HUES48 (cell line): ENCODE data around the gene UBE2D2.
A peak's percentile ranks its signal among the peaks of the same experiment; 100 is the strongest.

Experiments
- H3K27ac ChIP-seq: one replicate; pipeline ENCODE4 v1.7.0; 2013; ENCODE audit warnings: low read depth, low read length, inconsistent platforms
- H3K27me3 ChIP-seq: 2 replicates; pipeline ENCODE4 v1.6.1; 2013; ENCODE audit warnings: mild to moderate bottlenecking, low read length; ENCODE audit not compliant: control insufficient read depth, insufficient read depth
- H3K36me3 ChIP-seq: 2 replicates; pipeline ENCODE4 v1.6.1; 2013; ENCODE audit warnings: low read length; ENCODE audit not compliant: control insufficient read depth, insufficient read depth
- H3K4me1 ChIP-seq: 2 replicates; pipeline ENCODE4 v1.6.1; 2013; ENCODE audit warnings: mild to moderate bottlenecking, low read length; ENCODE audit not compliant: control insufficient read depth, insufficient read depth
- H3K4me3 ChIP-seq: 2 replicates; pipeline ENCODE4 v1.5.1; 2013; ENCODE audit warnings: mild to moderate bottlenecking, low read depth, low read length
- H3K9ac ChIP-seq: 2 replicates; pipeline ENCODE4 v1.6.1; 2013; ENCODE audit warnings: mild to moderate bottlenecking, low read depth, low read length, moderate library complexity
- H3K9me3 ChIP-seq: 2 replicates; pipeline ENCODE4 v1.6.1; 2013; ENCODE audit warnings: low read length; ENCODE audit not compliant: control insufficient read depth, insufficient read depth

Gene UBE2D2

GRCh38 chr5:139658928-139659667 lies 98.0 kb downstream of the UBE2D2 start:
- Histone ChIP-seq H3K9me3 (no peaks in the 10 kb centered on the region), H3K4me1 (peaks cover 59% of the 10 kb centered on the region), H3K27me3 (no peaks in the 10 kb centered on the region), H3K4me3 (no peak overlapping the region), H3K27ac (peak overlapping the region; percentile 55), H3K36me3 (no peaks in the 10 kb centered on the region), H3K9ac (no peak overlapping the region)

GRCh38 chr5:139659695-139660101 lies 98.6 kb downstream of the UBE2D2 start:
- no peaks in the 10 kb centered on the region for H3K9me3 ChIP-seq
- peaks cover 57% of the 10 kb centered on the region for H3K4me1 ChIP-seq
- H3K9ac ChIP-seq: no peak overlapping the region
- H3K27ac ChIP-seq: peak overlapping the region; percentile 55
- H3K36me3 ChIP-seq: no peaks in the 10 kb centered on the region
- H3K27me3 ChIP-seq: no peaks in the 10 kb centered on the region
- no peak overlapping the region for H3K4me3 ChIP-seq

- no peaks in the 10 kb centered on the region for H3K36me3 ChIP-seq
- H3K27ac ChIP-seq: peak overlapping the region; percentile 55
- no peaks in the 10 kb centered on the region for H3K27me3 ChIP-seq
- H3K9me3 ChIP-seq: no peaks in the 10 kb centered on the region
- no peak overlapping the region for H3K4me3 ChIP-seq
- H3K4me1 ChIP-seq: peaks cover 52% of the 10 kb centered on the region
- H3K9ac ChIP-seq: no peak overlapping the region
Observed at GRCh38 chr5:139660105-139660922, 99.2 kb downstream of the UBE2D2 start.

DNA sequence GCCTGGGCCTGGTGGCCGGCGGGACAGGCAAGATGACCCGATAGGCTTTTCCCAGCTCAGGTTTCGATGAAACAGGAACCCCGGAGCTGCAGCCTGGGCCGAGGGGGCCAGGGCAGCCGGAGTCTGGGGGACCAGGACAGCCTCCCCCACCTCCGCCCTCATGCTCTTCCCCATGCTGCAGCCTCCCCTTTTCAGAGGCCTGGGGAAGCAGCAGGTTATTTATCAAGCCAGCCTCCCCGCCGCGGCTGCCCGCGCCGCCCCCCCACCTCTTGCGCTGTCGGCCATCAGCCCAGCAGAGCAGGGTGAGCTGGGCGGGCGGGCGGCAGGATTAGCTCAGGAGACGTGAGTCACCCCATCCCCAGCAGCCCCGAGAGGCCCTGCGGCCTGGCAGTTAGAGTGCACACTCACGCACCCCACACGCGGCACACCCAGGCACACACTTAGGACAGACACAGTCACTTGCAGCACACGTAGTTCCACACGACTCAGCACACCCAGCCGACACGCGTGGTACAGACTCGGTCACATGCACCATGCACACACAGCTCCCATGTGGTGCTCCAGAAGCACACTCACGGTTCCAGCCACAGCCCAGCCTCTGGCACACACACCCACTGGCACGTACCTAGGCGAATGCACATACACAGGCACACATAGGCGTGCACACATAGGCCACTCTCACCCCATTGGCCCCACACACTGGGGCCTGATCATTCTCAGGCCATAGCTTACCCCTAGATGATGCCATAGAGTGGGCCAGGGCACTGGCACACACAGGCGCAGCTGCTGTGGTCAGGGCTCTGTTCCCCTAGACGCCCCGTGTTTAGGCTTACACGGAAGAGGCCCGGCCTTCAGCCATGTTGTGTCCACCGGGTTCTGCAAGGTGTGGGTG lies 100.0 kb downstream of the UBE2D2 start:
- Histone ChIP-seq H3K27me3 (no peaks in the 10 kb centered on the region), H3K4me3 (no peak overlapping the region), H3K4me1 (peaks cover 47% of the 10 kb centered on the region), H3K27ac (no peak overlapping the region), H3K36me3 (no peaks in the 10 kb centered on the region; the same call in 1 of the 2 replicates), H3K9ac (no peak overlapping the region), H3K9me3 (no peaks in the 10 kb centered on the region)

DNA sequence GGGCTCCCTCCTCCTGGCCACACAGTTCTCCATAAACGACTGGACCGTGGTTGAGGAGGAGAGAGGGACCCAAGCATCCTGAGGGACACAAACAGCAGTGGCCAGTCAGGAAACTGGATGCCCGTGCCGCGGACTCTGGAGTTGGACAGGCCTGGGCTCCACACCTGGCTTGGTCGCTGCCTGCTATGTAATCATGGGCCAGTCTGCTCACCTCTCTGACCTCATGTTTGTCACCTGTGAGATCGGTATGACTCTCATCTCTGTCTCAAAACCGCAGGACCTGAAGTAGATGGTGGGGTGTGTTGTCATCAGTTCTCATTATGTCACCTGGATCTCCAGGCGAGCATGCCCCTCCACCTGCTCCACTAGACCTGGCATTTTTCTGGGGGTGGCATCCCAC lies 101.5 kb downstream of the UBE2D2 start:
- Histone ChIP-seq H3K4me3 (no peak overlapping the region), H3K4me1 (peaks cover 49% of the 10 kb centered on the region), H3K27me3 (no peaks in the 10 kb centered on the region), H3K36me3 (no peaks in the 10 kb centered on the region; the same call in 1 of the 2 replicates), H3K9me3 (no peaks in the 10 kb centered on the region), H3K27ac (no peak overlapping the region), H3K9ac (no peak overlapping the region)

DNA sequence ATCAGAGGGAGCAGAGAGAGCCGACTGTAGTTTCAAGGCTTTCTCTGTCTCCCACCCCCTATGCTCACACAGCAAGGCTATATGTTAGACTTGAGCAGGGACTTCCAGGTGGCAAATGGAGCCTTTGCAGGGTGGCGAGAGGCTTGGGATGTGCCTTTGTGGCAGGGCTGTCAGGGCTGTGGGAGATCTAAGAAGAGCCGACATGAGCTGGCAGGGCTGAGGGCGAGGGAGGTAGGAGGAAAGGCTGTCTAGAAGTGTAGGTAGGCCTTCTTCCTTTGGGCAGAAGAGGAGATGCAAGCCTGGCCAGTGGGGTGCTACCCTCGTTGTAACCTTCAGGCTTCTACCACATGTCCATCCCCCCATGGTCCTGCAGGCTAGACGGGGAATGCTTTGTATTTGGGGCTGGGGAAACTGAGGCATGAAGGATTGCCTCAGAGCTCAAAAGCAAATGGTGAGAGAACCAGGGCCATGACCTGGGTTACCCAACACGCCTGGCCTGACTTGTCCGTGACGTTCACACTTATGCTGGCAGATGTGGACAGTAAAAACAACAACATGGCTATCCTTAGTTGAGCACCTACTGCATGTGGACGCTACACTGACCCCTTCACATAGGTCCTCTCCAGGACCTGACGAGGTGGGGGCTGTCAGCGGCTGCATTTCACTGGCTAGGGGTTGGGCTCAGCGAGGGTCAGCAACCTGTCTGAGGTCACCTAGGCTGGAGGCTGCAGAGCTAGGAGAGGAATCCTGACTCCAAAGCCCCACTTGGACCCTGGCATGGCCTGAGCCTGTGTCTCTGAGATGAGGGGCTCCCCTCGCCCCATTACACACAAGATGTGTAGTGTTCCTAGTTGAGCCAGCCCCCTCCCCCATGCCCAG lies 102.3 kb downstream of the UBE2D2 start:
- no peak overlapping the region for H3K27ac ChIP-seq
- H3K9ac ChIP-seq: no peak overlapping the region
- peaks cover 48% of the 10 kb centered on the region for H3K4me1 ChIP-seq
- H3K27me3 ChIP-seq: no peaks in the 10 kb centered on the region
- no peaks in the 10 kb centered on the region; the same call in 1 of the 2 replicates for H3K36me3 ChIP-seq
- no peak overlapping the region for H3K4me3 ChIP-seq
- H3K9me3 ChIP-seq: no peaks in the 10 kb centered on the region

- no peaks in the 10 kb centered on the region; the same call in 1 of the 2 replicates for H3K36me3 ChIP-seq
- peaks cover 46% of the 10 kb centered on the region for H3K4me1 ChIP-seq
- H3K27ac ChIP-seq: no peak overlapping the region
- H3K4me3 ChIP-seq: no peak overlapping the region
- H3K9me3 ChIP-seq: no peaks in the 10 kb centered on the region
- H3K9ac ChIP-seq: no peak overlapping the region
- H3K27me3 ChIP-seq: no peaks in the 10 kb centered on the region
Observed at GRCh38 chr5:139664086-139664693, 103.1 kb downstream of the UBE2D2 start.

GRCh38 chr5:139664727-139665351 lies 103.7 kb downstream of the UBE2D2 start:
- Histone ChIP-seq H3K4me1 (peaks cover 46% of the 10 kb centered on the region), H3K9ac (no peak overlapping the region), H3K9me3 (no peaks in the 10 kb centered on the region), H3K27ac (no peak overlapping the region), H3K27me3 (no peaks in the 10 kb centered on the region), H3K4me3 (no peak overlapping the region), H3K36me3 (no peaks in the 10 kb centered on the region; the same call in 1 of the 2 replicates)

DNA sequence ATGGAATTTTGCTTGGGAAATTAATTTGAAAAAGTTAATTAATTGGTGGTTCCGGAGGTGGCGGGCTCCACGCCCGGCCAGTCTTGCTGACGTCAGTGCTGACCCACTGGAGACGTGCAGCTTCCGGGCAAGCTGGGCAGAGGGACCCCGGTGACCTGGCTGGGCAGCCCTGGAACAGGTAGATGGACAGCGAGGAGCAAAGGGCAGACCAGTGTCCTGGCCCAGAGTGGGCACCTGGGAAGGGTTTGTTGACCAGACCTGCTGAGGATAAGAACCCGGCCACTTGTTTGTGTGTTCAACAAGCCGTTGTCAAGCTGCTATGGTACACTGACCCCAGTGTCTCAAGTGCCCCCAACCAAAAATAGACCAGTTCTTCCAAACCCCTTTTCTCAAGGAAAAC lies 104.5 kb downstream of the UBE2D2 start:
- no peaks in the 10 kb centered on the region; the same call in 1 of the 2 replicates for H3K36me3 ChIP-seq
- H3K4me1 ChIP-seq: peaks cover 48% of the 10 kb centered on the region
- H3K9ac ChIP-seq: no peak overlapping the region
- no peak overlapping the region for H3K4me3 ChIP-seq
- no peak overlapping the region for H3K27ac ChIP-seq
- H3K27me3 ChIP-seq: no peaks in the 10 kb centered on the region
- H3K9me3 ChIP-seq: no peaks in the 10 kb centered on the region
